ENCODE data around the gene PPP2R5D.
A peak's percentile ranks its signal among the peaks of the same experiment; 100 is the strongest.

PPP2R5D gene

GRCh38 chr6:42984924-42985475, 630 bp downstream of the PPP2R5D start:
- H3K9me3 ChIP-seq (ENCODE audit: control insufficient read depth, low read length), result no peaks in the 10 kb centered on the region
- peak overlapping the region; percentile 91 for H3K4me2 ChIP-seq (ENCODE audit: low read length)
- no peaks in the 10 kb centered on the region for H3K36me3 ChIP-seq (ENCODE audit: control insufficient read depth, insufficient read depth, low read length)
- H3K4me3 ChIP-seq (ENCODE audit: low read depth, low read length), result peak overlapping the region; percentile 85
- peak overlapping the region; percentile 89 for H2AFZ ChIP-seq
- peaks cover 19% of the 10 kb centered on the region for H3K4me1 ChIP-seq
- H3K9ac ChIP-seq, result peak overlapping the region; percentile 32
- H3K27me3 ChIP-seq (ENCODE audit: control insufficient read depth, insufficient read depth, low read length), result no peaks in the 10 kb centered on the region
- no peak for TF ChIP-seq CTCF (IDR thresholded peaks at IDR 0.05)
- peak overlapping the region; percentile 61 for H3K27ac ChIP-seq
- peaks cover 24% of the 10 kb centered on the region for H3K79me2 ChIP-seq

DNA sequence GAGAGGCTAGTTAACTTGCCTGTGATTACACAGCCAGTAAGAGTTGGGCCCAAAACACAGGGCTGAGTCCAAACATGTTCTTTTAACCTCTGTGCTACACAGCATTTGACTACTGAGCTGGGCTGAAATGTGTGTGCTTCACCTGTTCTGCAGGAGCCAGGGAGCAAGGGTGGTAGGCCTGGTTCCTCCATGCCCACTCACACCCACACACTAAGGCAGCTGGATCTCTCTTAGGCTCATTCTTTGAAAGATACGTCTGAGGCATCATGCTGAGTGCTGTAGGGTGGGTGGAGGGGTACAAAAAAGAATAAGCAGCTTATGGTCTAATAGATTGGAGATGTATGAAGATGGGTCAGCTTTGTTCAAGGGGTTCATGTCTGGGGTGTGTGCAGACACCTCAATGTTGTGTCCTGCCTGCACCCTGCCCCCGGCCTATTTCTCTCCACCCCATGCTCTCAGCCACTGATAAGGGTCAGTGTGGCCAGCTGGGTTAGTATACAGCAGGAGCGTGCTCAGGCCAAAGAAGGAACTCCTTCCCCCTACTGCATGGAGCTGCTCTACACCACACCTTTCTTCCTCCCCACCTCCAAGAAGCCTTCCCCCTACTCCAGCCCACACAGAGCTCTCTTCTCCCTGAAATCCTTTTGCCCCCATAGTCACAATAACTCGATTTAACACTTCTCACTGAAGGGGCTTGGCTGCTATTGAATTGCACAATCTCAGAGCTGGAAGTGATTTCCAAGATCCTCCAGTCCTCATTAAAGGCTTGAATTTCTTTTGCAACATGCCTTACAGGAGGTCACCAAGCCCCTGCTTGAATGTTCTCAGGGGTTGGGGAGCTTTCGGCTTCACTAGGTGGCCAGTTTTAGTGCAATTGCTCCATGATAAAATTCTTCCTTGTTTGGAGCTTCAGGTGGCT, 3.4 kb downstream of the PPP2R5D start:
- H3K27ac ChIP-seq, result no peak overlapping the region
- no peak for TF ChIP-seq CTCF (IDR thresholded peaks at IDR 0.05)

DNA sequence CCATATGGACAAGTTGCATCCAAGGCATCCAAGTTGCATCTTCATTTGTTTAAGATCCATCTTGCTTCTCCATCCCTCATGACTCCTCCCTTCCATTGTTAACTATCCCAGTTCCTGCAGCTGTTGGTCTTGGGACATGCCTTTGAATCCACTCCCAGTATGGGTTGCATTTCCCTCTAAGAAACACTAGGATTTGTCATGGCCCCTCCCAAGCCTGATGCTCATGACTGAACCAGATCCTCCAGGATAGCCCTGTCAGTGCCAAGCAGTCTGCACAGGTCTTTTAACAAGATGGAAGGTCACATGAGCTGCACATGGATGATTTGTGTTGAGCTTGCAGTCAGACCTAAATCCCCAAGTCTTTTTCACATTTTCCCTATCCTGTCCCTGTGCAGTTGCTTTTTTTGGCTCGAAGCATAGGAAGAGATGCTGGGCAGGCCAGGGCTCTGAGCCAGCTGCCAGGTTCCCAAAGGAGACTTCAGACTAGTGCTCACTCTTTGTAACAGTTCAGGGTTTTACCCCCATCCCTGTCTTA, 4.2 kb downstream of the PPP2R5D start:
- Histone ChIP-seq H3K27me3 (ENCODE audit: control insufficient read depth, insufficient read depth, low read length) (no peaks in the 10 kb centered on the region), H3K4me1 (peaks cover 16% of the 10 kb centered on the region), H3K4me2 (ENCODE audit: low read length) (no peak overlapping the region), H2AFZ (no peak overlapping the region), H3K9ac (no peak overlapping the region), H3K36me3 (ENCODE audit: control insufficient read depth, insufficient read depth, low read length) (no peaks in the 10 kb centered on the region), H3K4me3 (ENCODE audit: low read depth, low read length) (no peak overlapping the region), H3K27ac (no peak overlapping the region), H3K79me2 (peaks cover 16% of the 10 kb centered on the region), H3K9me3 (ENCODE audit: control insufficient read depth, low read length) (no peaks in the 10 kb centered on the region)
- no peak for TF ChIP-seq CTCF (IDR thresholded peaks at IDR 0.05)

More for the DNA sequence above, 3.4 kb downstream of the PPP2R5D start:
- Histone ChIP-seq H3K4me2 (ENCODE audit: low read length) (no peak overlapping the region), H3K9me3 (ENCODE audit: control insufficient read depth, low read length) (no peaks in the 10 kb centered on the region), H3K9ac (no peak overlapping the region), H3K79me2 (peaks cover 18% of the 10 kb centered on the region), H3K4me3 (ENCODE audit: low read depth, low read length) (no peak overlapping the region), H3K4me1 (peaks cover 19% of the 10 kb centered on the region), H3K36me3 (ENCODE audit: control insufficient read depth, insufficient read depth, low read length) (no peaks in the 10 kb centered on the region), H3K27me3 (ENCODE audit: control insufficient read depth, insufficient read depth, low read length) (no peaks in the 10 kb centered on the region), H2AFZ (no peak overlapping the region)

DNA sequence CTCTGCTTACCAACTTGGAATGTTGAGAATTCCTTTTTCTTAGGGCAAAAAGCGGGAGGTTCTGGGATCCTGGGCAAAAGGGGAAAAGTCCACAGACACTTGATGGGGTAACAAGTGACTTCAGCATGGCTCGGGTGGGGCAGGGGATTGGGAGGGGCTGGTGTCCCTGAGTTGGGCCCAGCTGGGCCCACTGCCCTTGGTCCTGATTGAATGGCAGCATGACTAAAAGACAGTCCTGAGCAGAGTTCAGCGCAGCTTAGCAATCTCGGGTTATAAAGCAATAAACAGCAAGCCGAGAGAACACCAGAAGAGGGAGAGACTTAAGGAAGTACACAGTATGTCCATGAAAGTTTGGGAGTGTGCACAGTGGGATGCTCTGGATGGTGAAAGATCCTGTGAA, 5.6 kb downstream of the PPP2R5D start:
- H3K36me3 ChIP-seq (ENCODE audit: control insufficient read depth, insufficient read depth, low read length), result no peaks in the 10 kb centered on the region
- H3K27ac ChIP-seq, result no peak overlapping the region
- peaks cover 15% of the 10 kb centered on the region for H3K79me2 ChIP-seq
- no peak overlapping the region for H3K4me3 ChIP-seq (ENCODE audit: low read depth, low read length)
- H3K9ac ChIP-seq, result no peak overlapping the region
- no peak overlapping the region for H2AFZ ChIP-seq
- H3K4me1 ChIP-seq, result peaks cover 12% of the 10 kb centered on the region
- no peak overlapping the region for H3K4me2 ChIP-seq (ENCODE audit: low read length)
- no peaks in the 10 kb centered on the region for H3K27me3 ChIP-seq (ENCODE audit: control insufficient read depth, insufficient read depth, low read length)
- no peaks in the 10 kb centered on the region for H3K9me3 ChIP-seq (ENCODE audit: control insufficient read depth, low read length)
- TF ChIP-seq CTCF (IDR thresholded peaks at IDR 0.05), result no peak
